BE2C (cell line): ENCODE results near the gene ERGIC3.
"Not testable (repeated sequence)": the region's sequence is repeated elsewhere in the genome, so short reads cannot be mapped to it uniquely, and the experiment has no call there.

ENCODE experiments used
- DNase-seq: peaks from one replicate; pipeline ENCODE4 v3.0.0-alpha.2; 2020
- H3K27me3 ChIP-seq: fragments of 250-450 bp; sonication (Bioruptor Pico); 2 replicates; pipeline ENCODE4 v1.5.1; 2020; ENCODE audit warnings: mild to moderate bottlenecking
- H3K36me3 ChIP-seq: fragments of 250-450 bp; sonication (Bioruptor Pico); 2 replicates; pipeline ENCODE4 v1.5.1; 2020; ENCODE audit warnings: mild to moderate bottlenecking
- H3K4me1 ChIP-seq: fragments of 250-450 bp; sonication (Bioruptor Pico); 2 replicates; pipeline ENCODE4 v1.5.1; 2020
- H3K4me3 ChIP-seq: 2 replicates; pipeline ENCODE4 v1.5.1; 2011; ENCODE audit warnings: low read depth, low read length
- H3K9me3 ChIP-seq: fragments of 250-450 bp; sonication (Bioruptor Pico); 2 replicates; pipeline ENCODE4 v1.5.1; 2020
- TF ChIP-seq, protein P1 (sequence below): IDR thresholded peaks from 2 replicates; pipeline ENCODE4 v1.5.1; 2012; ENCODE audit warnings: mild to moderate bottlenecking, low read depth, low read length

The ERGIC3 gene

DNA sequence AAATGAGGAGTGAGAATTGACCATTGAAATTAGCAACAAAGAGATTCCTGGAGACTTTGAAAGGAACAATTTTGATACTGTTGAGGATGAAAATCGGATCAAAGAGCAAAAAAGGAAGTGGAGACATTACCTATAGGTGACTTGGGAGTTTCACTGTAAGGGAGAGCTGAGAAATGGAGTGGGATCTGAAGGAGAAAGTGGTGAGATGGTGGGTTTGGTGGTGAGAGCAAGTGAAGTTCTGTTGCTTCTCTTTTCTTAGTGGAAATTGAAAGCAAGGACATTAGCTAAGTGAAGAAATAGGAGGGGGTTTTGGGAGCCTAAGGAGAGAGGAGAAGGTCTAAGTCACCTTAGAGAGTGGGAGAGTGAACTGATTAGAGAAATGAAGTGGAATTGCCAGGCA lies 4.2 kb downstream of the ERGIC3 start:
- Histone ChIP-seq H3K9me3 (no peaks in the 10 kb centered on the region), H3K27me3 (no peaks in the 10 kb centered on the region), H3K4me1 (peaks cover 3% of the 10 kb centered on the region), H3K36me3 (peaks cover 22% of the 10 kb centered on the region), H3K4me3 (no peak overlapping the region)
- TF ChIP-seq, protein P1, sequence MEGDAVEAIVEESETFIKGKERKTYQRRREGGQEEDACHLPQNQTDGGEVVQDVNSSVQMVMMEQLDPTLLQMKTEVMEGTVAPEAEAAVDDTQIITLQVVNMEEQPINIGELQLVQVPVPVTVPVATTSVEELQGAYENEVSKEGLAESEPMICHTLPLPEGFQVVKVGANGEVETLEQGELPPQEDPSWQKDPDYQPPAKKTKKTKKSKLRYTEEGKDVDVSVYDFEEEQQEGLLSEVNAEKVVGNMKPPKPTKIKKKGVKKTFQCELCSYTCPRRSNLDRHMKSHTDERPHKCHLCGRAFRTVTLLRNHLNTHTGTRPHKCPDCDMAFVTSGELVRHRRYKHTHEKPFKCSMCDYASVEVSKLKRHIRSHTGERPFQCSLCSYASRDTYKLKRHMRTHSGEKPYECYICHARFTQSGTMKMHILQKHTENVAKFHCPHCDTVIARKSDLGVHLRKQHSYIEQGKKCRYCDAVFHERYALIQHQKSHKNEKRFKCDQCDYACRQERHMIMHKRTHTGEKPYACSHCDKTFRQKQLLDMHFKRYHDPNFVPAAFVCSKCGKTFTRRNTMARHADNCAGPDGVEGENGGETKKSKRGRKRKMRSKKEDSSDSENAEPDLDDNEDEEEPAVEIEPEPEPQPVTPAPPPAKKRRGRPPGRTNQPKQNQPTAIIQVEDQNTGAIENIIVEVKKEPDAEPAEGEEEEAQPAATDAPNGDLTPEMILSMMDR: no peak
- no peak for DNase-seq

DNA sequence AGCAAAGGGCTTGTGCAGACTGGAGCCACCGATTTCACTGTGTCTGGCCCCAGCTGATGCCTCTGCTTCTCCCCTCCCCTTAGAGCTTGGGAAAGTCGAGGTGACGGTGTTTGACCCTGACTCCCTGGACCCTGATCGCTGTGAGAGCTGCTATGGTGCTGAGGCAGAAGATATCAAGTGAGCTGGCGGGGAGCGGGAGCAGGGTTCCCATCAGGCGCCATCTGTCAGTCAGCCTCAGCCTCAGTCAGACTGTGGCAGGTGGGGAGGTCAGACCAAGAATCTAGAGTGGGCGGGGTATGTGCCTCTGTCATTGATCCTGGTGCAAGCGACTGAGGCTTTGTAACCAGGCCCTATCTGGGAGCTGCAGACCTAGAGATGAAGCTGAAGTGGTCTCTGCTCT lies 5.5 kb downstream of the ERGIC3 start:
- peaks cover 3% of the 10 kb centered on the region for H3K4me1 ChIP-seq
- no peak for DNase-seq
- no peaks in the 10 kb centered on the region for H3K9me3 ChIP-seq
- no peak overlapping the region for H3K4me3 ChIP-seq
- no peaks in the 10 kb centered on the region for H3K27me3 ChIP-seq
- H3K36me3 ChIP-seq: peaks cover 27% of the 10 kb centered on the region
- TF ChIP-seq, protein P1: no peak

DNA sequence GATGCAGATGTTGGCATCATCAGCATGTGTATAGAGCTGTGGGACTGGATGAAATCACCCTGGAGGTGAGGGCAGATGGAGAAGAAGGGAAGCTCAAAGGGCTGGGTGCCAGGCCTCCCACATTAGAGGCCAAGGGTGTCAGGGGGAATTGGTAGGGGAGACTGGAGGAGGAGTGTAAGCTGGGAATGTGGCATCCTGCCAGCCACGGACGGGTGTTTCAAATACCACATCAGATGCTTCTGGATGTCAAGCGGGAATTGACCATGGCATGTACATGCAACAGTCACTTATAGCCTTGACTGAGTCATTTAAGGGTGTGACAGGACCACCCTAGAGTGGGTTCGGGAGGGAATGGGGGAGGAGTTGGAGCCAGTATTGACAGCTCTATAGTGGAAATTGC lies 9.6 kb downstream of the ERGIC3 start:
- Histone ChIP-seq H3K9me3 (no peaks in the 10 kb centered on the region), H3K27me3 (no peaks in the 10 kb centered on the region), H3K4me3 (no peak overlapping the region), H3K4me1 (no peaks in the 10 kb centered on the region), H3K36me3 (peaks cover 28% of the 10 kb centered on the region)
- no peak for DNase-seq
- TF ChIP-seq, protein P1: no peak

DNA sequence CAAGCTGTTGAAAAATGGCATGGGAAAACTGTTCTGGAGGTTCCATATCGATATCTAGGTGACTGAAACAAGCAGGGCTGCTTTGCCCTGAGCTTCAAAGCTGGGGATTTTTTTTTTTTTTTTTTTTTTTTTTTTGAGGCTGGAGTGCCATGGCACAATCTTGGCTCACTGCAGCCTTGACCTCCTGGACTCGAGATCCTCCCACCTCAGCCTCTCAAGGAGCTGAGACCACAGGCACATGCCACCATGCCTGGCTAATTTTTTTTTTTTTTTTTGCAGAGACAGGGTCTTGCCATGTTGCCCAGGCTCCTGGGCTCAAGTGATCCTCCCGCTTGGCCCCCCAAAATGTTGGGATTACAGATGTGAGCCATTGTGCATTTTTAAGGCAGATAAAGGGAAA lies 11.0 kb downstream of the ERGIC3 start:
- TF ChIP-seq, protein P1: no peak
- Histone ChIP-seq H3K36me3 (peaks cover 34% of the 10 kb centered on the region), H3K27me3 (no peaks in the 10 kb centered on the region), H3K9me3 (no peaks in the 10 kb centered on the region), H3K4me3 (no peak overlapping the region), H3K4me1 (no peaks in the 10 kb centered on the region)
- no peak for DNase-seq

DNA sequence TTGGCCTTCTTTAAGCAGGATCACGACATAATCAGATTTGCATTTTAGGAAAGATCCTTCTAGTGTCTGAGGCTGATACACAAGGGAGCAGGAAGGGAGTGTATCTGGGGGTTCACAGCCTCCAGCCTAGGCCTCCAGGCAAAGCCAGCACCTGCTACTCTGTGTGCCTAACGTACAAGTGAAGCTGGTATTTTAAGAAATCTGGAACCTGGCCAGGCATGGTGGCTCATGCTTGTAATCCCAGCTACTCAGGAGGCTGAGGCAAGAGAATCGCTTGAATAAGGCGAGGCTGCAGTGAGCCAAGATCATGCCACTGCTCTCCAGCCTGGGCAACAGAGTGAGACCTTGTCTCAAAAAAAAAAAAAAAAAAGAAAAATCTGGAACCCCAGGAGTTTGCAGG lies 13.6 kb downstream of the ERGIC3 start:
- not testable (repeated sequence) for H3K4me1 ChIP-seq, H3K4me3 ChIP-seq, DNase-seq, H3K27me3 ChIP-seq, H3K9me3 ChIP-seq
- peaks cover 23% of the 10 kb centered on the region for H3K36me3 ChIP-seq

DNA sequence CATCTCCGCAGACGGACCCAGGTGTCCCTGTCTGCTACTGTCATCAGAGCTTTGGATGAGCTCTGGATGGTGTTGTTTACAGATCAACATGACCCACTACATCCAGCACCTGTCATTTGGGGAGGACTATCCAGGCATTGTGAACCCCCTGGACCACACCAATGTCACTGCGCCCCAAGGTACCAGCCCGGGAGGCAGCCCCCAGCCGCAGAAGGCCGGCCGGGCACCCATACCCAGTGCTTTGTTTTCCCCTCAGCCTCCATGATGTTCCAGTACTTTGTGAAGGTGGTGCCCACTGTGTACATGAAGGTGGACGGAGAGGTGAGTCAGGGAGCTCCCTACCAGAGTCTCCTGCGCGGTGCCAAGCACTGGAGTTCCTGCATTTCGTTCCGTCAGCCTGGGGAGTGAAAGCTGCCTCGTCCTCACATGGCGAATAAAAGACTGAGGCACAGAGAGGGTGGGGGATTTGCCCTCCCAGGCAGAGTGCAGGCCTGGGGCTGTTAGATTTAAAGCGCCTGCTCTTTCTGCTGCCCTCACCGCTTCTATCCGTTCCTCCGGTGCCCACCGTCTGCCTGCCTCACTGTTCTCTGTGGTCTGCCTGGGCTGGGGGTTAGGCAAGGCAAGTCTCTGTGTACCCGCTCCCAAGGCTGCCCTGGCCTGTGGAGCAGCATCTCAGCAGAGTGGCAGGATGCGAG lies 14.2 kb downstream of the ERGIC3 start:
- H3K4me1 ChIP-seq: no peaks in the 10 kb centered on the region
- peaks cover 23% of the 10 kb centered on the region for H3K36me3 ChIP-seq
- DNase-seq: no peak
- no peaks in the 10 kb centered on the region for H3K9me3 ChIP-seq
- no peak overlapping the region for H3K4me3 ChIP-seq
- TF ChIP-seq, protein P1: no peak
- H3K27me3 ChIP-seq: no peaks in the 10 kb centered on the region
